GM06990 (cell line): ENCODE data around the gene APOOL.
"Not testable (repeated sequence)": the region's sequence is repeated elsewhere in the genome, so short reads cannot be mapped to it uniquely, and the experiment has no call there.

Source experiments
- DNase-seq: peaks from one replicate; pipeline ENCODE4 v3.0.0-alpha.2; 2011; ENCODE audit not compliant: insufficient read length; ENCODE audit errors: extremely low read depth
- H3K27me3 ChIP-seq: replicated peaks from 2 replicates; pipeline ENCODE4 v1.6.0; 2011; ENCODE audit warnings: low read length; ENCODE audit not compliant: control insufficient read depth, insufficient read depth
- H3K36me3 ChIP-seq: 2 replicates; pipeline ENCODE4 v1.5.1; 2011; ENCODE audit warnings: low read length; ENCODE audit not compliant: control insufficient read depth, insufficient read depth
- H3K4me3 ChIP-seq: replicated peaks from 2 replicates; pipeline ENCODE4 v1.5.1; 2011; ENCODE audit warnings: low read depth, mild to moderate bottlenecking, control low read depth, low read length
- CTCF ChIP-seq: IDR thresholded peaks from 2 replicates; pipeline ENCODE4 v1.5.1; 2011; ENCODE audit warnings: low read length, control low read depth, mild to moderate bottlenecking, inconsistent platforms; ENCODE audit not compliant: insufficient read depth, poor library complexity, severe bottlenecking

Gene APOOL

GRCh38 chrX:85004255-85004654 lies 578 bp downstream of the APOOL start:
- H3K36me3 ChIP-seq = no peaks in the 10 kb centered on the region
- H3K27me3 ChIP-seq = no peaks in the 10 kb centered on the region
- TF ChIP-seq CTCF = no peak
- H3K4me3 ChIP-seq = peak overlapping the region; percentile 65
- DNase-seq = no peak

DNA sequence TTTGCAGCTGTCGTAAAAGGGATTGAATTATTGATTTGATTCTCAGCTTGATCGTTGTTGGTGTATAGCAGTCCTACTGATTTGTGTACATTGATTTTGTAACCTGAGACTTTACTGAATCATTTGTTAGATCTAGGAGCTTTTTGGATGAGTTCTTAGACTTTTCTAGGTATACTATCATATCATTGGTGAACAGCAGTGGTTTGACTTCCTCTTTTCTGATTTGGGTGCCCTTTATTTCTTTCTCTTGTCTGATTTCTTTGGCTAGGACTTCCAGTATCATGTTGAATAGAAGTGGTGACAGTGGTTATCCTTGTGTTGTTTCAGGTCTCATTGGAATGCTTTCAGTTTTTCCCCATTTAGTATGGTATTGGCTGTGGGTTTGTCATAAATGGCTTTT lies 8.4 kb downstream of the APOOL start:
- DNase-seq = no peak
- Histone ChIP-seq H3K4me3 (no peak overlapping the region), H3K36me3 (no peaks in the 10 kb centered on the region), H3K27me3 (no peaks in the 10 kb centered on the region)
- TF ChIP-seq CTCF = no peak

DNA sequence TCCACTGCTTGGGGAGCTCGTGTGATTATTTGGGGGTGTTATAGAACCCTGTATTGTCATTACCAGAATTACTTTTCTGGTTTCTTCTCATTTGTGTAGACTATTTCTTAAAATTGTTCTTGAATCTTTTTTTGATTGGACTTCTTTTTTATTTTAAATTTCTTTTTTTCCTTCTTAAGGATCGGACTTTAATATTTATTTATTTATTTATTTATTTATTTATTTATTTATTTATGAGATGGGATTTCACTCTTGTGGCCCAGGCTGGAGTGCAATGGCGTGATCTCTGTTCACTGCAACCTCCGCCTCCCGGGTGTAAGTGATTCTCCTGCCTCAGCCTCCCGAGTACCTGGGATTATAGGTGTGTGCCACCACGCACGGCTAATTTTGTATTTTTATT lies 11.7 kb downstream of the APOOL start:
- not testable (repeated sequence) for DNase-seq, H3K27me3 ChIP-seq, H3K4me3 ChIP-seq, H3K36me3 ChIP-seq

DNA sequence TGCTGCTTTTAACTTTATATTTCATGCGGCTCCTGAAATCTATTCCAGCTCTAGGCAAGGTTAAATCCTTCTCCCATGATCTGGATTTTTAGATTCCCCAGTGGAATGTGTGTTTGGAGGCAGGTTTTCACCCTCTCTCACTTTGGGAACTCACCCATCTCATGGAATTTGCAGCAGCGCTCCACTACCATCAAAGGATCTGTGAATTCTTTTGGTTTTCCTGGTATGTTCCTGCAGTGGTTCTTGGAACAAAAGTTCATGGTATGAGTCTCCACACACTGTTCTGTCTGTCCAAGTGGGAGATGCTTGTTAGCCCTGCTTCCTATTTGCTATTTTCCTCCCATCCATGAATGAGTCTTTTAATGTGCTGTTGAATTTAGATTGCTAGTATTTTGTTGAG lies 14.0 kb downstream of the APOOL start:
- Histone ChIP-seq H3K27me3 (no peaks in the 10 kb centered on the region), H3K36me3 (no peaks in the 10 kb centered on the region; the same call in 1 of the 2 replicates), H3K4me3 (no peak overlapping the region)
- no peak for DNase-seq
- TF ChIP-seq CTCF = no peak

DNA sequence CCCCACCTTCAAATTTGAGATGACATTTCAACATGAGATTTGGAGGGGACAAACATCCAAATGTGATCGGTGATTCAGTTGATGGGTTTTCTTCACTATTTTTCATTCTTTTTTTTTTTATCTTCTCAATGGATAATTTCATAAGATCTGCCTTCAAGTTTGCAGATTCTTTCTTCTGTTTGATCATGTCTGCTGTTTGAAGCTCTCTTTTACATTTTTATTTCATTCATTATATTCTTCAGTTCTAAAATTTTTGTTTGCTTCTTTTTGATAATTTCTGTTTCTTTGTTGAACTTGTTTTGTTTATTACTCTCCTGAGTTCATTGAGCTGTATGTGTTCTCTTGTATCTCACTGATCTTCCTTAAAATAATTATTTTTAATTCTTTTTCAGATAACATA lies 14.8 kb downstream of the APOOL start:
- no peak for TF ChIP-seq CTCF
- no peaks in the 10 kb centered on the region for H3K27me3 ChIP-seq

GRCh38 chrX:85020216-85020615 lies 16.5 kb downstream of the APOOL start:
- H3K4me3 ChIP-seq = no peak overlapping the region
- no peaks in the 10 kb centered on the region for H3K27me3 ChIP-seq
- TF ChIP-seq CTCF = no peak
- H3K36me3 ChIP-seq = no peaks in the 10 kb centered on the region; the same call in 1 of the 2 replicates
- no peak for DNase-seq

More for the DNA sequence above, 14.8 kb downstream of the APOOL start:
- H3K36me3 ChIP-seq = no peaks in the 10 kb centered on the region; the same call in 1 of the 2 replicates
- H3K4me3 ChIP-seq = no peak overlapping the region
- DNase-seq = no peak
